ENCODE measurements around the gene ATP2B1. TPM values are rescaled to one million over a fixed set of nuclear protein-coding genes. Genes with fewer than 3 reads are reported as not detected.
A peak's percentile ranks its signal among the peaks of the same experiment; 100 is the strongest.

ATP2B1 gene
- total RNA-seq, 1 donor from 2014 or later, result 44.0 TPM

- DNase-seq (ENCODE audit: low spot score), result no peak
Observed at GRCh38 chr12:89589753-89590152, 118.9 kb downstream of the ATP2B1 start.

GRCh38 chr12:89578499-89578898 is 130.1 kb downstream of the ATP2B1 start:
- no peak for DNase-seq (ENCODE audit: low spot score)

GRCh38 chr12:89576572-89577220 is 131.9 kb downstream of the ATP2B1 start:
- no peak for DNase-seq (ENCODE audit: low spot score)

- no peak for DNase-seq (ENCODE audit: low spot score)
Observed at GRCh38 chr12:89575374-89575773, 133.3 kb downstream of the ATP2B1 start.

- DNase-seq (ENCODE audit: low spot score), result no peak
Observed at GRCh38 chr12:89574736-89575208, 133.9 kb downstream of the ATP2B1 start.

GRCh38 chr12:89573051-89573810 is 135.4 kb downstream of the ATP2B1 start:
- DNase-seq (ENCODE audit: low spot score), result no peak

- no peak for DNase-seq (ENCODE audit: low spot score)
Observed at GRCh38 chr12:89571491-89572195, 137.0 kb downstream of the ATP2B1 start.

- DNase-seq (ENCODE audit: low spot score), result no peak
Observed at GRCh38 chr12:89568484-89568883, 140.2 kb downstream of the ATP2B1 start.

- DNase-seq (ENCODE audit: low spot score), result no peak
Observed at GRCh38 chr12:89567691-89568239, 140.9 kb downstream of the ATP2B1 start.

- no peak for DNase-seq (ENCODE audit: low spot score)
Observed at GRCh38 chr12:89566615-89567014, 142.0 kb downstream of the ATP2B1 start.

- no peak for DNase-seq (ENCODE audit: low spot score)
Observed at GRCh38 chr12:89565002-89565401, 143.6 kb downstream of the ATP2B1 start.

GRCh38 chr12:89559753-89560152 is 148.9 kb downstream of the ATP2B1 start:
- no peak for DNase-seq (ENCODE audit: low spot score)

- no peak for DNase-seq (ENCODE audit: low spot score)
Observed at GRCh38 chr12:89556976-89557375, 151.7 kb downstream of the ATP2B1 start.

GRCh38 chr12:89552376-89552775 is 156.3 kb downstream of the ATP2B1 start:
- no peak for DNase-seq (ENCODE audit: low spot score)

- DNase-seq (ENCODE audit: low spot score), result no peak
Observed at GRCh38 chr12:89551747-89552146, 156.9 kb downstream of the ATP2B1 start.

GRCh38 chr12:89547101-89547500 is 161.5 kb downstream of the ATP2B1 start:
- no peak for DNase-seq (ENCODE audit: low spot score)

- no peak for DNase-seq (ENCODE audit: low spot score)
Observed at GRCh38 chr12:89546151-89546550, 162.5 kb downstream of the ATP2B1 start.

GRCh38 chr12:89544681-89545184 is 163.9 kb downstream of the ATP2B1 start:
- DNase-seq (ENCODE audit: low spot score), result peak; percentile 52

- DNase-seq (ENCODE audit: low spot score), result no peak
Observed at GRCh38 chr12:89544022-89544421, 164.6 kb downstream of the ATP2B1 start.

- peak; percentile 83 for DNase-seq (ENCODE audit: low spot score)
Observed at GRCh38 chr12:89542912-89543592, 165.6 kb downstream of the ATP2B1 start.

- no peak for DNase-seq (ENCODE audit: low spot score)
Observed at GRCh38 chr12:89542236-89542635, 166.4 kb downstream of the ATP2B1 start.
